Daoy (cell line): Measurements from ENCODE around the gene CAMK4. TPM values are rescaled to one million over a fixed set of nuclear protein-coding genes. Genes with fewer than 3 reads are reported as not detected.

Experiments
- DNase-seq: peaks from one replicate; pipeline ENCODE4 v3.0.0-alpha.2; 2015; ENCODE audit warnings: low read depth
- total RNA-seq: library from RNA; depleted of rRNA; stranded (reverse); fragments of >200 nt; shearing (Covaris generic); gene quantifications from 2 replicates; pipeline ENCODE4 v1.2.3, GENCODE V29; 2014

CAMK4 gene
- total RNA-seq, 1 experiment from 2014 or later: 20.1 TPM

DNA sequence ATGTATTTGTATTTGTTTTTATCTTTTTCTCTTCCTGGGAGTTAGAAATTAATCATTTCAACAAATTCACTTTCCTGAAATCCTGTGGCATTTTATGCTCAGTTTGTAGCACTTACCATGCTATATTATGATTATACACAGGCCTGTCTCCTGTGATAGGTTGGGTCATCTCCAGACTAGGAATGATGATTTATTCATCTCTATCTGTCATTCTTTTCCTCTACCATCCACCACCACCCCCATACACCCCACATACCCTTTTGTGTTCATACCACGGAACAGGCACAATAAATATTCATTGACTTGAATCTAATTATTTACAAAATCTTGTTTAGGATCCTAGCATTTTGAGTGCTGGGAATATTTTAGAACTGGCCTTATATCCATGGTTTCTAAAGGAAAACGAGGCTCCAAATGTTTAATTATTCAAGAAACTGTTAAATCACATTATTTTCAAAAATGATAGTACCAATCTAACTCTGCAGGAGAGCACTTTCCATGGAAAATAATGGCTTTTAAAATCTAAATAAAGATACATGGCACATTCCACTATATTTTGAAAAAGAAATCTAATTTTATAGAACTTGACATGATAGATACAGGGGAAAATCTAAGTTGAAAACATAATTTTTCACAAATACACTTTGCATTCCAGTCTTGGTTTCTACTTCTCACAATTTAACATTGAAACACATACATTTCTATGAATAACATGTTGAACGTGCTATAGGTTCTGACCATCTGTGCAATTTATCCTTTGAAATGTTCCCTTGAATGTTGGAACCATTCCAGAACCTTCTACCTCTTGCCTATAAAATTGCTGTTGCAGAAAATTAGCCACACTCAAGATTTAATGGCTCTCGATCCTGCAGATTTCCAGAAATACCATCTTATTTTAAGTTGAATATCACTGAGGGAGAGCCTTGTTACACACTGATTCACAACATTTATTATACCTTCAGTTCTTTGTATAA lies 198.8 kb downstream of the CAMK4 start:
- DNase-seq: no peak

- no peak for DNase-seq
Measured at GRCh38 chr5:111425205-111425604, 201.0 kb downstream of the CAMK4 start.

DNA sequence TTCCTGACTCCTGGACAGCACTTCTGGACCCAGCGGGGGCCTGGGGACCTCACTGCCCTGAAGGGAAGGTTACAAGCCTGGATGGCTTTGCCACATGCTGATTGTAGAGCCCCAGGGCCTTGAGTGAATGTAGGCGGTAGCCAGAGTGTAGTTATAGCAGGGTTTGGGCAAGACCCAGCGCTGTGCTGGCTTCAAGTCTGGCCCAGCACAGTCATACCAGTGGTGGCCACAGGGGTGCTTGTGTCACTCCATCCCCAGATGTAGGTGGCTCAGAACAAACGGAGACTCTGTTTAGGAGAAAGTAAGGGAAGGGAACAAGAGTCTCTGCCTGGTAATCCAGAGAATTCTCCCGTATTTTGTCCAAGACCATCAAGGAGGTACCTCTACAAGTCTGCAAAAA lies 203.6 kb downstream of the CAMK4 start:
- DNase-seq: no peak

- no peak for DNase-seq
Measured at GRCh38 chr5:111432883-111433536, 208.8 kb downstream of the CAMK4 start.

GRCh38 chr5:111434800-111435199 lies 210.6 kb downstream of the CAMK4 start:
- DNase-seq: no peak

DNA sequence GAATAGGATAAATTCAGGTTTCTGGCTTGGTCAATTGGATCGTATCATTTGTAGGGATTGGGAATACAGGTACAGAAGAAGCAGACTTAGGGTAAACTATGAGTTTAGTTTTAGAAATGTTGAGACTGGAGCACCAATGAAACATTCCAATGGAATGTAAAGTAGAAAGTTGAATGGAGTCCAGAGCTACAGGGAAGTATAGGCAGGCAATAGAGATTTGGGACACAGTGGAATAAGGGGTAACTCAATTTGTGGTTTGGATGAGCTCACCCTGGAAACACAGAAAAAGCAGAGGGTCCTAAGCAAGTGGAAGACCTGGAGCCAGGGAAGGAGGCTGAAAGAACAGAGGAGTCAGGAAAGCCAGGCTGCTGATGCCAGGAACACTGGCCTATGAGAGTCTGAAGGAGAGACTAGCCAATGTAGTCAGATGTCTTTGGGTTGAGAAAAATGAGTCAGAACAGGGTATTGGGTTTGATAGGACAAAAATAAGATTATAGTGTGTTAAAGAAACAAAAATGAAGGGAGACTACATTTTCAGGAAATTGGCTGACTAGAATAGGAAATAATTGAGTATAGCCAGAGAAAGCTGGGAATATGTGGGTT lies 215.4 kb downstream of the CAMK4 start:
- DNase-seq: peak; percentile 41

DNA sequence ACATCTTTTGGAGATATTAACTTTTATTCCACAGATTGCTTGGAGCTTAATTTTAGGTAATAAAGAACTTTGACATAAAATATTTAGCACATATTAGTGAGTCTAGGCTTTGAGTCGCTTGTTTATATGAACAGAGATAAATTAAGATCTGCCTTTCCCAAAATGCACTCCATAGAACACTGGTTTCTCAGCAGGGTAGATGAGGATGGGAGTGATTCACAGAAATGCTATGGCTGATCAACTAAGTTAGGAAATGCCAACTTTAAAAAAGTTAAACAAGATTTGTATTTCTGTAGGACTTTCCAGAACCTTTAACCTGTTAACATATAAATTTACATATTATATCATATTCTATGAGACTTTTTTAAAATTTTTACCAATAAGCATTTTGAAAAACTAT lies 222.9 kb downstream of the CAMK4 start:
- no peak for DNase-seq

DNA sequence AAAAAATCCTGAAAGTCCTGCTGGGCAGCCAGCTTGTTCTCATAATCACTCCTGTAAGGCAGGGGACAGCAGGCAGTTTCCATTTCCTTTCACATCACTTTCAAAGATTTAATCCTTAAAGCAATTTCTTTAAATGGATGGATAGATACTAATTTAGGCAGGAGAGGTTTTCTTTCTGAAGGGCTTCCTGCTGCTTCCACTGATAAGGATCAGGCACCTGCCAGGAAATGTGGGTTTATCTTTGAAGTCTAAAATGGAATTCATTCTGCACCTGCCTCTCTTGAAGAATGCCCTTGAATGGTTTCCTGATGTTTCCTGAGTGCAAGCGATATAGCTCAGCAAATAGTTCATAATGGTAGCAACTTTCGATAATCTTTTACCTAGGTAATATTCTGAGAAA lies 223.6 kb downstream of the CAMK4 start:
- no peak for DNase-seq

- DNase-seq: peak; percentile 21
Measured at GRCh38 chr5:111453295-111453694, 229.1 kb downstream of the CAMK4 start.

- peak; percentile 86 for DNase-seq
Measured at GRCh38 chr5:111453747-111454146, 229.6 kb downstream of the CAMK4 start.

DNA sequence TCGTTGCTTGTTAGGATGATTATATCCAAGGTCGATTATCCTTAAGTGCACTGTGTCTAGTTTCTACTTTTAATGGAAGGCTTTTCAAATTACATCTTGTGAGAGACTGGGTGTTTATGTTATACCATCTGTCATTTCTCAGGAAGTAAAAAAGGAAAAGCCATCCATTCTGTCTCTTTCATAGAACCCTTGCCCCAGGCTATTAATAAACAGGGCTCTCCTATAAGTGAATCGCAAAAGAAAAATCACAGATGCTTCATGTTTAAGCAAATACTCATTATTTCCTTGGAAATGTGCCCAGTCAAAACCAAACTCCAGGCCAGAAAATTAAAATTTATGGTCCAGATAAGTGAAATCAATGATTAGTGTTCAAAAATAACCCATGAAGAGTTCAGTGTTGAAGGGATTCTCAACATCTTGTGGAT lies 230.0 kb downstream of the CAMK4 start:
- DNase-seq: peak; percentile 8

DNA sequence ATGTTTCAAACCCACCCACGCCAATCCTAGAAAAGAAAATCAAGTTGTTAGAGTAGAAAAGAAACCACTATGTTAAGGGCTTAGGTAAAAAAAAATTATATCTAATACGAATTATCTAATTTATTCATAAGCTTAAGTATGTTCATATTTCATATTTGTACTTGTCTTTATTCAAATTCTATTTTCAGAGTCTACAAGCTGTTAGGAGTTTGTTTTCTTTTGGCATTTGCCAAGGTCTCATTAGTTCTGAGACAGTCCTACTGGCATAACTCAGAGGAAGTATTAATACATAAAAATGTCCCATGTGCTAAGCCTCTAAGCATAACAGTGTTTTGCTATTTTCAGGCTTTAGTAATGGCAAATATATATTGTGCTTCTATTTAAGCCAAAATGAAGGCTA lies 230.6 kb downstream of the CAMK4 start:
- no peak for DNase-seq

GRCh38 chr5:111461255-111461671 lies 237.1 kb downstream of the CAMK4 start:
- DNase-seq: peak; percentile 32

- DNase-seq: no peak
Measured at GRCh38 chr5:111461934-111462333, 237.8 kb downstream of the CAMK4 start.

DNA sequence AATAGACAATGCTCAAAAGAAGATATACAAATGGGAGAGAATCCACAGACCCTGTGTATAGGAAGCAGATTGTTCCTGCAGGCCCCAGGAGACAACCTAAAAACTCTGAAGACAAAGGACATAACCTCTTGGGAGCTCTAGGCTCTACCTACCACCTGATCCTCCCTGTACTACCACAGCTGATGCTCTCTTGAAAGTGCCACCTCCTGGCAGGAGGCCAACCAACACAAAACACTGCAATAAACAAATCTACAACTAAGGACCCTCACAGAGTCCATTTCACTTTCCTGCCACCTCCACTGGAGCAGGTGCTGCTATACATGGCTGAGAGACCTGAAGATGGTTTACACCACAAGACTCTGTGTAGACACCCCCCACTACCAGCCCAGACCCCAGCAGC lies 239.1 kb downstream of the CAMK4 start:
- DNase-seq: no peak

DNA sequence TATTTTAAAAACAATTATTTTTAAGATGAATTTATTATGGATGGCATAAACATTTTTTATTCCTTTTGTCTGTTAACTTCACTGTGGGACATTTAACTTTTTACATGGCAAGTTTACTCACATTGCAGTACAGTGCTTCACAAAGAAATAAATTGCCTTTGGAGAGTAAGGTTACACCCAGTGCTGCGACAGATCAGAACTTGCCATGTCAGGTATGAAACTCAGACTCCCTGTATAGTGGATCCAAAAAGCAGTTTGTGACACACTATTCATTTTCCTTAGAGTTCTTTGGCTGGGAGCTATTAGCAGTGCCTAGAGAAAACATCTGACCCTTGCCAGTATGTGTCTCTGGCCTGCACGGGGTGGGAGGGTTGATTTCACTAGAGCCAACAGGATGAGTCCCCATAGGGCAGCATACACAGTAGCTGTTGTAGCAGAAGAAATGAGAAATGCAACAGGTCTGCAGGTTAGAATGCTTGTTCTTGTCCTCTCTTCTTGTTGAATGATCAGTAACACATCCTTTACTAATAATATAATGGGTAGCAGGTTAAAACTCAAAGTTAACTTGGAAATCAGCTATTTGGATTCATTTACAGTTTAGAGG lies 245.2 kb downstream of the CAMK4 start:
- DNase-seq: no peak

GRCh38 chr5:111469903-111470302 lies 245.7 kb downstream of the CAMK4 start:
- DNase-seq: no peak

DNA sequence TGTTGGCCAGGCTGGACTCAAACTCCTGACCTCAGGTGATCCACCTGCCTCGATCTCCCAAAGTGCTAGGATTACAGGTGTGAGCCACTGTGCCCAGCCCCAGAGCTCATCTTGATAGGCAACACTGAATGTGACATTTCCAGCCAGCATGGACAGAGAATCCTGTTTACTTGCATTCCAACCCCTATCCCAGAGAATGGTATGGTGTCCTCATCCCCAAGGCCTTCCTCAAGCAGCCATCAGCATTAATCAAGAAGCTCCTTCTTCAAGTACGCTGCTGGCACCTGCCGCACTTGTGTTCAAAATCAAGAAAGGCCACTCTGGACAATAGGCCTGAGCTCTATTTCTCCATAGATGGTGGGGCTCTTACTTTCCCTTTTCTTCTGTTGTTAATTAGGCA lies 247.9 kb downstream of the CAMK4 start:
- no peak for DNase-seq

DNA sequence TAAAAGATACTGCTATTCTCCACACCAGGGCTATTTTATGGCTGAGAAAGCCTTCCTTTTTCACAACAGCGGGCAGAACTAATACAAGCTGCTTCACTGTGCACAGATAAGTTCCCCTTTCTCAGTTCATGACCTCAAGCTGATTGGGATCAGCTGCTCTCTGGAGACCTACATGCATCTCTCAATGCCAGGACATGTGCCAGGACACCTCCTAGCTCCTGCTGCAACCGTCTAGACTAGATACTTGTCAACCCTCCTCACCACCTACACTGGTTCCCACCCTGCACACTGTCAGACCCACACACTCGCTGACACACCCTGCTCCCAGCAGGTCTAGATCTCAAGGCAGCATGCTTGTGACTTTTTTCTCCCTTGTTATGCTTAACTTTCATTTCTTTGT lies 248.4 kb downstream of the CAMK4 start:
- no peak for DNase-seq

- DNase-seq: no peak
Measured at GRCh38 chr5:111478266-111478665, 254.1 kb downstream of the CAMK4 start.

GRCh38 chr5:111478898-111479297 lies 254.7 kb downstream of the CAMK4 start:
- DNase-seq: no peak

GRCh38 chr5:111480346-111480745 lies 256.2 kb downstream of the CAMK4 start:
- no peak for DNase-seq
